Activated CD8-positive, alpha-beta T cell treated with anti-CD3 and anti-CD28 coated beads, Interleukin-2, amount 10 ng/mL, durations not matched to agents 7 days and 5 days (primary cell): Measurements from ENCODE around the gene TBC1D1. TPM values are rescaled to one million over a fixed set of nuclear protein-coding genes. Genes with fewer than 3 reads are reported as not detected.
A peak's percentile ranks its signal among the peaks of the same experiment; 100 is the strongest.

Experiments used
- ATAC-seq: fragments of 150-1000 bp; cut with Tn5 transposase; one replicate; pipeline ENCODE4 v1.10.0; 2021; ENCODE audit warnings: moderate library complexity
- CTCF ChIA-PET: fragments of 350-600 bp; sonication (Branson Sonifier 250); formaldehyde crosslinking; loops from one replicate; lab custom pipeline; 2021; ENCODE audit warnings: antibody characterized with exemption; lab: Charles Lee
- POLR2A ChIA-PET: fragments of 350-600 bp; sonication (Branson Sonifier 250); formaldehyde crosslinking; loops from one replicate; lab custom pipeline; 2021; ENCODE audit warnings: antibody characterized with exemption; lab: Charles Lee
- DNase-seq: peaks from one replicate; pipeline ENCODE4 v3.0.0-alpha.2; 2020
- H3K27ac Mint-ChIP-seq: one replicate; pipeline ENCODE4 v1.8.0; 2021; ENCODE audit warnings: mild to moderate bottlenecking, mixed read lengths
- H3K27me3 Mint-ChIP-seq: one replicate; pipeline ENCODE4 v1.8.0; 2021; ENCODE audit warnings: low read depth, mixed read lengths
- H3K36me3 Mint-ChIP-seq: one replicate; pipeline ENCODE4 v1.8.0; 2021; ENCODE audit warnings: low read depth, mixed read lengths
- H3K4me1 Mint-ChIP-seq: one replicate; pipeline ENCODE4 v1.8.0; 2021; ENCODE audit warnings: low read depth, mixed read lengths
- H3K4me3 Mint-ChIP-seq: one replicate; pipeline ENCODE4 v1.8.0; 2021; ENCODE audit warnings: mild to moderate bottlenecking, mixed read lengths
- H3K9me3 Mint-ChIP-seq: one replicate; pipeline ENCODE4 v1.8.0; 2022; ENCODE audit warnings: mixed read lengths; ENCODE audit not compliant: insufficient read depth
- total RNA-seq, 2 experiments: library from RNA; stranded (reverse); gene quantifications; one replicate each; pipeline ENCODE4 v1.2.3, GENCODE V29; 2021

Gene TBC1D1
- total RNA-seq, 2 experiments from 2014 or later, result 84.4 to 87.6 TPM

DNA sequence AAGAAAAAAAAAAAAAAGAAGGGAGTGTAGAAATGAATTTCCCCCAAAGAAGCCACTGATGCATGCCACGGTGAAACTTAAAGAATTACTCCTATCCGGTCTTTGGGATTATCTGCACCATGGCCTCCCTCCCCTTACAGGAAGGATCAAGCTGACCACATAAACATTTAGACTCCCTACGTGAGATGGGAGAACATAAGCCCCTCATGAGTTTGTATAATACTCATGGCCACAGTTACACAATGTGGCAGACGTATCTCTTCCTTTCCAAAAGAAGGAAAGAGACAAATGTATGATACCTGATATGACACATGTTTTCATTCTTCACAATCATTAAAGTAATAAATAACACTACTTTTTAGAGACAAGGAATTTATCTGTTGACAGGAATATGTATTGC is 66.1 kb downstream of the TBC1D1 start:
- POLR2A ChIA-PET, result no interaction called here
- Mint-ChIP-seq H3K4me3 (no peak overlapping the region), H3K27me3 (no peaks in the 10 kb centered on the region), H3K9me3 (no peaks in the 10 kb centered on the region), H3K4me1 (no peaks in the 10 kb centered on the region), H3K36me3 (peaks cover 15% of the 10 kb centered on the region), H3K27ac (no peak overlapping the region)
- ATAC-seq (no peak), DNase-seq (no peak)
- CTCF ChIA-PET, result no interaction called here

DNA sequence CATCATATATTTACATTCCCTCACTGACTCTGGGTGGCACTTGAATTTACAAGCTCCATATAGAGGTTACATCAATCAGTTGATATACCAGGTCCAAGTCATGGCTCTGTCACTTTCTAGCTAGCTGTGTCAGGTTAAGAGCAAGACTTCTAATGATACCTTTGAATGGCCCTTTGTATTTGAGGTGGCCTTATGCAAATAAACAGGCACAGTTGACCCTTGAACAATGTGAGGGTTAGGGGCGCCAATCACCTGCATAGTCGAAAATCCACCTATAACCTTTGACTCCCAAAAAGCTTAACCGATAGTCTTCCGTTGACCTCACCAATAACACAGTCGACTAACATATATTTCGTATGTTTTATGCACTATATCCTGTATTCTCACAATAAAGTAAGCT is 68.0 kb downstream of the TBC1D1 start:
- Mint-ChIP-seq H3K27me3 (no peaks in the 10 kb centered on the region), H3K36me3 (peaks cover 3% of the 10 kb centered on the region), H3K27ac (no peak overlapping the region), H3K4me3 (no peak overlapping the region), H3K4me1 (no peaks in the 10 kb centered on the region), H3K9me3 (no peaks in the 10 kb centered on the region)
- no peak for DNase-seq
- ChIA-PET POLR2A (no interaction called here), CTCF (interaction anchor here (1.9 kb wide), 1 partner anchor 11 kb away, joined by 5 read pairs; no protein-coding TSS in a partner anchor)
- no peak for ATAC-seq

DNA sequence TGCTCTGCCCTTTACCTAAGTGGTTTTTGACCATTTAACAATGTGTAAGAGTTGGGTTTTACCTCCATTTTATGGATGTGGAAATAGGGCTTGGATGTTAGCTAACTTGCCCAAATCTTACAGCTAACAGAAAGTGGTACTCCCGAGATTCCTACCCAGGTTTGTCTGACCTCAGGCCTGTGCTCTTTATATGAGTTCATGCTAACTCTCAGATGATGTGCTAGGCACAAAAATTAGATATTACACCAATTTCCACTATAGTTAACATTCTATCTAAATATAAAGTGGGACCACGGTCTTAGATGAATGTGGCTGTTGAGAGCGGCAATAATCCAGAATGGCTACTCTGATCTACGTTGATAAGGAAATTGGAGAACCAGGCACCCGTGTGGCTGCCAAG is 69.2 kb downstream of the TBC1D1 start, which contains the start of gene PTTG2:
Gene PTTG2 (plus strand): TSS at position 301 of the 400 bp plus-strand sequence. CDS start 37 bp downstream, at position 338.
- POLR2A ChIA-PET, result no interaction called here
- H3K4me1 Mint-ChIP-seq, result peaks cover 2% of the 10 kb centered on the region
- CTCF ChIA-PET, result interaction anchor here (1.1 kb wide), 1 partner anchor 10 kb away, joined by 3 read pairs; no protein-coding TSS in a partner anchor

DNA sequence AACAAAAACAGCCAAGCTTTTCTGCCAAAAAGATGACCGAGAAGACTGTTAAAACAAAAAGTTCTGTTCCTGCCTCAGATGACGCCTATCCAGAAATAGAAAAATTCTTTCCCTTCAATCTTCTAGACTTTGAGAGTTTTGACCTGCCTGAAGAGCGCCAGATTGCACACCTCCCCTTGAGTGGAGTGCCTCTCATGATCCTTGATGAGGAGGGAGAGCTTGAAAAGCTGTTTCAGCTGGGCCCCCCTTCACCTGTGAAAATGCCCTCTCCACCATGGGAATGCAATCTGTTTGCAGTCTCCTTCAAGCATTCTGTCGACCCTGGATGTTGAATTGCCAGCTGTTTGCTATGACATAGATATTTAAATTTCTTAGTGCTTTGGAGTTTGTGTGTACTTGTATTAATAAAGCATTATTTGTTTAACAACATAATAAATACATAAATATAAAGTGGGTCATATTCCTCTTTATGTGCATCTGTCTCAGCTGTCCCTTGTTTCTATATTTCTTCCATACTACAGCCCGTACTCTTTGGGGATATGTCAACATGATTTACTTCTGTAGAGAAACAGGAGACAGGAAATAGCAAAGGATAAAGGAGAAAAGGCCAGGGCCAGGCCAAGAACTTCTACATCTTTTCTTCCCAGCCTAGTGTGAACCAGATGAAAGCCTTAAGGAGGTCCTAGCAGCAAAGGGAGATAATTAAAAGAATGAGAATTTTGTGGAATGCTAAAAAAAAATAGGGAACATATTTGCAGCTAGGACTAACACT is 70.0 kb downstream of the TBC1D1 start:
- Mint-ChIP-seq H3K36me3 (peaks cover 3% of the 10 kb centered on the region), H3K4me3 (no peak overlapping the region), H3K9me3 (no peaks in the 10 kb centered on the region), H3K27me3 (no peaks in the 10 kb centered on the region), H3K4me1 (peaks cover 2% of the 10 kb centered on the region), H3K27ac (no peak overlapping the region)
- ATAC-seq (no peak), DNase-seq (no peak)
- ChIA-PET CTCF (interaction anchor here (1.1 kb wide), 1 partner anchor 9 kb away, joined by 3 read pairs; no protein-coding TSS in a partner anchor), POLR2A (no interaction called here)

More for the DNA sequence above, 69.2 kb downstream of the TBC1D1 start, which contains the start of gene PTTG2:
- H3K27me3 Mint-ChIP-seq, result no peaks in the 10 kb centered on the region
- no peak for DNase-seq
- H3K4me3 Mint-ChIP-seq, result no peak within 1 kb of the TSS
- peaks cover 3% of the 10 kb centered on the region for H3K36me3 Mint-ChIP-seq
- no peak within 1 kb of the TSS for H3K27ac Mint-ChIP-seq
- no peak for ATAC-seq
- no peaks in the 10 kb centered on the region for H3K9me3 Mint-ChIP-seq

DNA sequence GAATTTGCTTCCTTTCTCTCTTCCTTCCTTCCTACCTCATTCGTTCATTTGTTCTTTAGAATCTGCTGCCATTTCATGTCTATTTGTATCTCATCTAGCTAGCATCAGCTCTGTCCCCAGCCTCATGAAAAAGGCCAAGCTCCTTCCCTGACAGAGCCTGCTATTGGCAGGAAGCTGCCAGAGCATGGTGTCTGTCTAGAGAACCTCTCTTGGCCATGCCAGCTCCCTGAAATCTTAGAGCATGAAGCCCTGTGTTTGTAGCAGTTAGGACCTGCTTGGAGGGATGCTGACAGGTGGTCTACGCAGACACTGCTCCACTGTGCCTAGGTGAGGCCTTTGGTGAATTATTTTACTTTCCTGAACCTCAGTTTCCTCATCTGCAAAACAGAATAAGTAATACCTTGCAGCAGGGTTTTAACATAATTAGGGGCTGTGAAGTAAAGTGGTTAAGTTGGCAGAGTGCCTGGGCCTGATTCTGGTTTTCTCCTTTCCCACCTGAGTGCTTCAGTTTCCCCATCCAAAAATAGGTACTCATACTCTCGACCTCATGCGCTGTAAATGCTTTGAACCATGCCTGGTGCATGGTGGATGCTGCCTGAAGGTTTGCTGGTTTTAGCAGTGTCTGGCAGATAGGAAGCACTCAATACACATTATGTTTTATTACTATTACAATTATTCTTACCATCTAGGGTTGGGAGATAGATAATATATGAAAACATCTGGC is 74.0 kb downstream of the TBC1D1 start:
- H3K36me3 Mint-ChIP-seq, result peaks cover 11% of the 10 kb centered on the region
- ChIA-PET POLR2A (no interaction called here), CTCF (no interaction called here)
- H3K27ac Mint-ChIP-seq, result no peak overlapping the region
- ATAC-seq (no peak), DNase-seq (no peak)
- H3K4me3 Mint-ChIP-seq, result no peak overlapping the region
- H3K4me1 Mint-ChIP-seq, result peaks cover 4% of the 10 kb centered on the region
- H3K27me3 Mint-ChIP-seq, result no peaks in the 10 kb centered on the region
- no peaks in the 10 kb centered on the region for H3K9me3 Mint-ChIP-seq

DNA sequence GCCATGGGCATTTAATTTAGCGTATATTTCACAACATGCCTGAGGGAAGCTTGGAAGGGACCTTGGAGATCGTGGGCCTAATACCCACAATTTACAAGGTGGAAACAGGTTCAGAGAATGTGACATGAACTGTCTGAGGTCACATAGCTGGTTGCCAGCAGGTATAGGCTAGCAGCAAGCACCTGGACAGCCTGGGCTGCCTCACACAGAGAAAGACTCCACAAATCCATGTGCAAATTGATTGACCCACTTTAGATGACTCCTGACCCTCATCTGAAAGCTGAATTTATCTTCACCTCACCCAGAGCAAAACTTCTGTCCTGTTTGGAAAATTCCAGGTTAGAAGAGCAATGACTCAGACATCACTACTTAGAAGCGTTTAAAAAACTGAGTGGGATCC is 75.2 kb downstream of the TBC1D1 start:
- CTCF ChIA-PET, result interaction anchor here (1.9 to 2.9 kb wide), 2 partner anchors 10 to 12 kb away, joined by 6 to 10 read pairs; no protein-coding TSS in a partner anchor
- H3K9me3 Mint-ChIP-seq, result no peaks in the 10 kb centered on the region
- no peak overlapping the region for H3K4me3 Mint-ChIP-seq
- DNase-seq (no peak), ATAC-seq (no peak)
- H3K27me3 Mint-ChIP-seq, result no peaks in the 10 kb centered on the region
- POLR2A ChIA-PET, result interaction anchor here (0.6 kb wide), 1 partner anchor 67 kb away, joined by 3 read pairs; no protein-coding TSS in a partner anchor
- peaks cover 11% of the 10 kb centered on the region for H3K4me1 Mint-ChIP-seq
- H3K27ac Mint-ChIP-seq, result no peak overlapping the region
- H3K36me3 Mint-ChIP-seq, result peaks cover 18% of the 10 kb centered on the region

DNA sequence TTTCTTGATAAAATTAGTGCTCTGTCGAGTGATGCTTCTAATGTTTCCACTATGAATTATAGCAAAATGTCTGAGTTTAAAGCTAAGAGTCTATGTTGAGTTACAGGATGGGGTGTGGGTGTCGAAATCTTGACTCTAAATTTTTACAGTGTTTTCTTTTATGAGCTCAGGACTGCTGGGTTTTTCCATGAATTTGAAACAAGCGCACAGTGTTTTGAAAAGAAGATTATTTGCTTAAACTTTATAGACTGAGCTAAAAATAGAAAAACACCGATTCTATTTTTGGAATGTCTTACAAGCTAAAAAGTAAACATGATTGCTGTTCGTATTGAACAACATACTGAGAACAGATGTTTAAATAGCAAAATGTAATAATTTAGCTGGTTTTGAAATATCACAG is 76.9 kb downstream of the TBC1D1 start:
- DNase-seq, result no peak
- no peaks in the 10 kb centered on the region for H3K27me3 Mint-ChIP-seq
- ChIA-PET POLR2A (no interaction called here), CTCF (interaction anchor here (1.9 to 2.9 kb wide), 2 partner anchors 9 to 10 kb away, joined by 6 to 10 read pairs; no protein-coding TSS in a partner anchor)
- no peak for ATAC-seq
- peaks cover 11% of the 10 kb centered on the region for H3K4me1 Mint-ChIP-seq
- H3K9me3 Mint-ChIP-seq, result no peaks in the 10 kb centered on the region
- H3K36me3 Mint-ChIP-seq, result peaks cover 20% of the 10 kb centered on the region
- H3K4me3 Mint-ChIP-seq, result no peak overlapping the region
- H3K27ac Mint-ChIP-seq, result no peak overlapping the region

DNA sequence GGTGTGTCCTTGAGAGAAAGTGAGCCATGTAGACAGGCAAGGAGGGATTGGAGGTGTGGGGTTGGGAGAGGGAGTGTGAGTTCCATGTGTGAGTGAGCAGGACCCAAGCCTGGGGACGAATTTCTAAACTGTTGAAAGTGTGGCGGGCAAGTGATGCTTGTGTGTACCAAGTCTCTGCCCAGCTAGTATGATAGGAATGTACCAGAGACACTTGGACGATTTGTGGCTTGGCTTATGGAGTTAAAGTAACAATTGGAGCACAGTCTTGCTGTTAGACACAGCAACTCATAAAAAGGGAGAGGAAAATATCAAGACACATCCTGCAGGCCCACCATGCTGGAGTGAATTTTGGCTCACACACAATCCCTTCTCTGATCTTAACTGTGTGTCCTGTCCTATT is 77.9 kb downstream of the TBC1D1 start:
- Mint-ChIP-seq H3K27me3 (no peaks in the 10 kb centered on the region), H3K27ac (no peak overlapping the region), H3K4me1 (peaks cover 12% of the 10 kb centered on the region), H3K9me3 (no peaks in the 10 kb centered on the region), H3K36me3 (peaks cover 20% of the 10 kb centered on the region), H3K4me3 (no peak overlapping the region)
- CTCF ChIA-PET, result no interaction called here
- DNase-seq (no peak), ATAC-seq (no peak)
- POLR2A ChIA-PET, result no interaction called here

DNA sequence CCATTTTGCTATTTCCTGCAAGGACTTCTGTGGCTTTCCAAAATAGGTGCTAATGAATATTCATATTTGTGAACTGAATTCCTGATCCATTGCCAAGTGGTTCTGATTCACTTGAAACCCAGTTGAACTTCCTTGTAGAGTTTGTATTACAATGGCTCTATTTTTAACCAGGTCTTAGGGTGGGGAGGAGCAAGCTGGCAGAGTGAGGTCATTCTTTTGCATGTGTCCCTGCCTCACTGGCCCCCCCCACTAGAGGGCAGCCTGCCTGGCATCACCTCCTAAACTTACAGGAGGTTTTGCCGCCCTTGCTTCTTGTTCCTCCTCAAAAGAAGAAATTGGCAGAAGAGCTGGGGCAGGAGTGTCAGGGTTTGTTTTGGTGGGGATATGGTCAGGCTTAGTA is 79.8 kb downstream of the TBC1D1 start:
- Mint-ChIP-seq H3K27ac (no peak overlapping the region), H3K36me3 (peaks cover 20% of the 10 kb centered on the region), H3K9me3 (no peaks in the 10 kb centered on the region), H3K27me3 (no peaks in the 10 kb centered on the region), H3K4me1 (peaks cover 11% of the 10 kb centered on the region), H3K4me3 (no peak overlapping the region)
- DNase-seq (peak; percentile 62), ATAC-seq (peak; percentile 76)
- ChIA-PET CTCF (interaction anchor here (1.0 to 2.2 kb wide), 8 partner anchors 9 to 167 kb away, joined by 3 to 9 read pairs (median 4); no protein-coding TSS in a partner anchor), POLR2A (no interaction called here)

DNA sequence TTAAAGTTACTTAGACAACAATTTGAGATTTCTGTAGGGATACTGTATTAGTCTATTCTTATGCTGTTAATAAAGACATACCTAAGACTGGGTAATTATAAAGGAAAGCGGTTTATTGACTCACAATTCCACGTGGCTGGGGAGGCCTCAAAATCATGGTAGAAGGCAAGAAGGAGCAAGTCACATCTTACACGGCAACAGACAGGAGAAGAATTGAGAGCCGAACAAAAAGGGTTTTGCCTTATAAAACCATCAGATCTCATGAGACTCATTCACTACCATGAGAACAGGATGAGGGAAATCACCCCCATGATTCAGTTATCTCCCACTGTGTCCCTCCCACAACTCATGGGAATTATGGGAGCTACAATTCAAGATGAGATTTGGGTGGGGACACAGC is 80.3 kb downstream of the TBC1D1 start:
- H3K9me3 Mint-ChIP-seq, result no peaks in the 10 kb centered on the region
- DNase-seq (no peak), ATAC-seq (no peak)
- H3K36me3 Mint-ChIP-seq, result peaks cover 20% of the 10 kb centered on the region
- H3K4me1 Mint-ChIP-seq, result peaks cover 11% of the 10 kb centered on the region
- ChIA-PET CTCF (interaction anchor here (0.7 to 2.2 kb wide), 5 partner anchors 13 to 167 kb away, joined by 3 to 9 read pairs (median 4); no protein-coding TSS in a partner anchor), POLR2A (no interaction called here)
- H3K27me3 Mint-ChIP-seq, result no peaks in the 10 kb centered on the region
- H3K4me3 Mint-ChIP-seq, result no peak overlapping the region
- H3K27ac Mint-ChIP-seq, result no peak overlapping the region

DNA sequence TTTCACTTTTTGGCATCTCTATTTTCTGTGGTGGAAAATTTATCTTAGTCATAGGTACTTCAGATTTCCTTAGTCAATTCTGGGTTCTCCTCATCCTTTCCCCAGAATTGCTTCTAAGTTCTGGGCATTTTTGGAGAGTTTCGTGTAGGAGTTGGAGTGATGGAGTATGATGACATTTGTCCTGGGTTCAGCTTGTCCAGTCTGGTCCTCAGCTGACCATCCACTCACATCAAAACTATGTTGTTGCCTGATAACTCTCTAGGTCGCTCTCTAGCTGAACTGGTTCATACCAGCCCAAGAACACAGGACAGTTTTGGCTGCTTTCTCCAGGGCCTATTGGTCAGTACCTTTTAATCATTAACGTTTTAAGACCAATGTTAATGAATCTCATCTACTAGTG is 82.6 kb downstream of the TBC1D1 start:
- H3K36me3 Mint-ChIP-seq, result peaks cover 18% of the 10 kb centered on the region
- DNase-seq (no peak), ATAC-seq (no peak)
- H3K27ac Mint-ChIP-seq, result no peak overlapping the region
- no peaks in the 10 kb centered on the region for H3K9me3 Mint-ChIP-seq
- POLR2A ChIA-PET, result no interaction called here
- H3K27me3 Mint-ChIP-seq, result no peaks in the 10 kb centered on the region
- peaks cover 22% of the 10 kb centered on the region for H3K4me1 Mint-ChIP-seq
- H3K4me3 Mint-ChIP-seq, result no peak overlapping the region
- CTCF ChIA-PET, result no interaction called here
